Psoas muscle (tissue), 8 donors: ENCODE measurements around the gene DHRS11. TPM values are rescaled to one million over a fixed set of nuclear protein-coding genes. Genes with fewer than 3 reads are reported as not detected.

Experiments used
- ATAC-seq, 4 donors: fragments of 200-7000 bp; cut with Tn5 transposase; one replicate each; pipeline ENCODE4 v1.9.1; 2020; ENCODE audit warnings: moderate library complexity in 3 of 4, mild to moderate bottlenecking in 2 of 4
- DNase-seq, 2 donors: peaks; one replicate each; pipeline ENCODE4 v3.0.0-alpha.2; 2020
- H3K27ac ChIP-seq: fragments of 200-600 bp; one replicate; pipeline ENCODE4 v1.8.0; 2022
- H3K27me3 ChIP-seq, 3 donors: fragments of 200-600 bp in 1 of 3; one replicate each; pipeline versions ENCODE4 v1.6.1 to v1.8.0; 2013 to 2022; ENCODE audit warnings: low read length in 2 of 3, mild to moderate bottlenecking in 2 of 3, moderate library complexity in 1 of 3; ENCODE audit not compliant: insufficient read depth in 3 of 3
- H3K36me3 ChIP-seq, 2 donors: fragments of 200-600 bp in 1 of 2; one replicate each; pipeline versions ENCODE4 v1.6.1 to v1.8.0; 2013 to 2022; ENCODE audit warnings: low read depth in 1 of 2, mild to moderate bottlenecking in 1 of 2, moderate library complexity in 1 of 2; ENCODE audit not compliant: insufficient read depth in 1 of 2
- H3K4me1 ChIP-seq: fragments of 200-600 bp; one replicate; pipeline ENCODE4 v1.8.0; 2022
- H3K4me3 ChIP-seq: fragments of 200-600 bp; one replicate; pipeline ENCODE4 v1.8.0; 2022; ENCODE audit warnings: mild to moderate bottlenecking
- H3K9me3 ChIP-seq: fragments of 200-600 bp; one replicate; pipeline ENCODE4 v1.8.0; 2022
- WGBS, 3 donors: extraction: QIAGEN DNeasy Blood & Tissue Kit; methylation state at CpG; one replicate each; pipeline versions ENCODE4 v1.1.6 to v1.1.7; 2013; 5-methylcytosine and 5-hydroxymethylcytosine counted together
- intact Hi-C, 2 donors: fragments of 100-400 bp; cut with DNase I; formaldehyde crosslinking; loops; one replicate each; pipeline versions ENCODE4 v1.11.0 to v1.14.2; 2022
- polyA plus RNA-seq, 3 donors: library from polyadenylated mRNA; stranded (reverse); fragments of 200-250 nt; gene quantifications; one replicate each; pipeline ENCODE4 v1.2.3, GENCODE V29; 2013
- total RNA-seq, 4 donors: library from RNA; stranded (reverse); fragmentation: NEBNext Ultra II Directional in 2 of 4; extraction: Animal tissue kit (Norgen Biotek cat#: 25700) in 2 of 4; gene quantifications; one replicate each; pipeline versions ENCODE4 v1.2.1 to v1.2.4, GENCODE V29; 2021 to 2023
- TF ChIP-seq, protein P1 (sequence below): fragments of 200-600 bp; IDR thresholded peaks from one replicate; pipeline ENCODE4 v1.8.0; 2022; ENCODE audit warnings: antibody characterized with exemption
- donor health status: healthy with polysubstance abuse.
- donor health status: DM: no; HTN: no; CAD: no; lungs with moderate emphysema.
- donor health status: Bipolar disorder and iron deficiency.
- donor health status: healthy.
- donor health status: DM: yes; HTN: yes; CAD: no.
- donor health status: DM: no; HTN: no; CAD: no.
- donor health status: DM: no; HTN: no; CAD: no.
- donor health status: DM: yes; HTN: yes; CAD: no.

Gene DHRS11
- total and polyA plus RNA-seq, 7 donors, result 9.4 to 20.5 (median 14.5) TPM

DNA sequence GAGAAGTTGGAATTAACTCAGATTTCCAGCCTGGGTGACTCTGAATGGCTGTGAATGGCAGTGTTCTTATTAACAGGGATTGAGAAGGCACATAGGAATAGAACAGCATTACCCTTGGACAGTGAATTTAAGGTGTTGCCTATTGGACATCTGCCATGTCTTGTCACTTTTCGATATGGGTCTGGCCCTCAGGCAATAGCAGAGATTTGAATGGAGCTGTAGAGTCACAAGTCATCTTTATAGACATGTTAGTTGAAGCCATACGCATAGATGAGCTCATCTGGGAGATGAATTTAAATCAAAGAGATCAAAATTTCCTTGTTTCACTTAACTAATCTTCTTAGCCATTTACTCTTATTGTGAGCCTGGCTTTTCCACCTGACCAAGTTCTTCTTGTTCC lies 14.9 kb upstream of the DHRS11 start:
- H3K36me3 ChIP-seq, result peaks cover 9 to 86% of the 10 kb centered on the region in 2 donors
- TF ChIP-seq, protein P1, sequence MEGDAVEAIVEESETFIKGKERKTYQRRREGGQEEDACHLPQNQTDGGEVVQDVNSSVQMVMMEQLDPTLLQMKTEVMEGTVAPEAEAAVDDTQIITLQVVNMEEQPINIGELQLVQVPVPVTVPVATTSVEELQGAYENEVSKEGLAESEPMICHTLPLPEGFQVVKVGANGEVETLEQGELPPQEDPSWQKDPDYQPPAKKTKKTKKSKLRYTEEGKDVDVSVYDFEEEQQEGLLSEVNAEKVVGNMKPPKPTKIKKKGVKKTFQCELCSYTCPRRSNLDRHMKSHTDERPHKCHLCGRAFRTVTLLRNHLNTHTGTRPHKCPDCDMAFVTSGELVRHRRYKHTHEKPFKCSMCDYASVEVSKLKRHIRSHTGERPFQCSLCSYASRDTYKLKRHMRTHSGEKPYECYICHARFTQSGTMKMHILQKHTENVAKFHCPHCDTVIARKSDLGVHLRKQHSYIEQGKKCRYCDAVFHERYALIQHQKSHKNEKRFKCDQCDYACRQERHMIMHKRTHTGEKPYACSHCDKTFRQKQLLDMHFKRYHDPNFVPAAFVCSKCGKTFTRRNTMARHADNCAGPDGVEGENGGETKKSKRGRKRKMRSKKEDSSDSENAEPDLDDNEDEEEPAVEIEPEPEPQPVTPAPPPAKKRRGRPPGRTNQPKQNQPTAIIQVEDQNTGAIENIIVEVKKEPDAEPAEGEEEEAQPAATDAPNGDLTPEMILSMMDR, result no peak
- no peaks in the 10 kb centered on the region for H3K9me3 ChIP-seq
- ATAC-seq (no peak), DNase-seq (no peak)
- intact Hi-C loops, result no loop called here
- WGBS, 3 donors, result 86 to 89% (median 89%) methylated on average over 2 of the region's 2 CpGs
- no peaks in the 10 kb centered on the region for H3K4me1 ChIP-seq
- no peaks in the 10 kb centered on the region for H3K27me3 ChIP-seq
- no peak overlapping the region for H3K27ac ChIP-seq
- H3K4me3 ChIP-seq, result no peak overlapping the region

DNA sequence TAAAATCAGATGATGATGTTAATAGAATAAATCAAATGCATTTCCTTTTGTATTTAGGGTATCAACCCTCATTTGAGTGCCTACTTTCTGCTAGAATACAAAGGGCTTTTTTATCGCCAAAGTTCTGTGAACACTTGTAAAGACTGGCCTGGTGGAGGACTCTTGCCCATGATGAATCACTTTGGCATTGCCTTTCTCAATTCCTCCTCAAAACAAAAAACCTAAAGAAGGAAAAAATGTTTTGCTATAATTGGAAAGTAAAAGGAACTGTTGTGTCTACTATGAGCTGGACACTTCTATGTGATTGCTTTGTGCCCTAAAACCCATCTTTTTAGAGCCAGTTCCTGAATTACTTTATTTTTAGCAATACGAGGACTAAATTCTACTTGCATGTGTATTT lies 13.0 kb upstream of the DHRS11 start:
- intact Hi-C loops, result no loop called here
- Histone ChIP-seq H3K36me3 (peaks cover 9 to 86% of the 10 kb centered on the region in 2 donors), H3K4me3 (no peak overlapping the region), H3K4me1 (no peaks in the 10 kb centered on the region), H3K27me3 (no peaks in the 10 kb centered on the region), H3K27ac (no peak overlapping the region), H3K9me3 (no peaks in the 10 kb centered on the region)
- TF ChIP-seq, protein P1, result no peak
- ATAC-seq (no peak), DNase-seq (no peak)
- WGBS, 3 donors, result 88 to 91% (median 89%) methylated on average over 2 of the region's 2 CpGs

DNA sequence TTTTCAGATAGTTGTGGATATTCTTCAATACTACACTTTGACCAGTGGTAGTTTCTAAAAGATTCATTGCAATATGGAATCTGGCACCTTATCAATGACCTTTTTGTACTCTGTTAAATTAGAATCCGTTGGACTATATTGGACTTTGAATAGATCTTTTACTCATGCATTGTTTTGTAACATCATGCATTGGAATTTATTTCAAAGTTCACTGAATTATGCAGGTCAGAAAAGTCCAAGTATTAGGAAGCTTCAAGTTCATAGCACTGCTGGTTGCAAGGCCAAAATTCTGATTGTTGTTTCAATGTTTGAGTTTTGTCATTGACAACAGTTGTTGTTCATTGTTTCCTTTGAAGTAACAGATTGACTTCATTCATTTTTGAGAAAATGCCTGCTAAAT lies 7.9 kb upstream of the DHRS11 start:
- TF ChIP-seq, protein P1, result no peak
- DNase-seq, result no peak
- Histone ChIP-seq H3K27ac (no peak overlapping the region), H3K36me3 (peaks cover 11 to 99% of the 10 kb centered on the region in 2 donors), H3K4me3 (no peak overlapping the region), H3K9me3 (no peaks in the 10 kb centered on the region), H3K27me3 (no peaks in the 10 kb centered on the region), H3K4me1 (no peaks in the 10 kb centered on the region)
- intact Hi-C loops, result no loop called here
- no peak for ATAC-seq
- 32 to 55% (median 53%) methylated on average over 1 of the region's 1 CpG for WGBS, 3 donors

DNA sequence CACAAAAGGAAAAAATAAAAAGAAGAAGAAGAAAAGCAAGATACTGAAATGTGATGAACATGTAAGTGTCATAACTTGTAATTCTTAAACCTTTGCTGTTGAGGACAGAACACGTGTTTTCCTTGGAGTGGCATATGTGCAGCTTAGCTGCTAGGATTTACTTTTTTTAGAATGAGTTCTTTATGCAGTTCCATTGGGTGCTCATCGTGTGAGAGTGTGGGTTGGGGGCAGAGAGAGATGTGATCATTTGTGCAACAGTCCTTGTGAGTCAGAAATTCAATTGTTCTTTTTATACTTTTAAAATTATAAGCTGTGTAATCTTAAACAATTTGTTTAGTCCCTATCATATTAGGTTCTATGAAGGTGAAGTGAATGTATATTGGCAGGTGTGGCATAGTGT lies 5.5 kb upstream of the DHRS11 start:
- Histone ChIP-seq H3K4me3 (no peak overlapping the region), H3K9me3 (no peaks in the 10 kb centered on the region), H3K4me1 (no peaks in the 10 kb centered on the region), H3K36me3 (peaks cover 10 to 97% of the 10 kb centered on the region in 2 donors), H3K27ac (no peak overlapping the region), H3K27me3 (no peaks in the 10 kb centered on the region)
- TF ChIP-seq, protein P1, result no peak
- DNase-seq, result no peak
- 88 to 94% (median 93%) methylated on average over 2 of the region's 2 CpGs for WGBS, 3 donors
- ATAC-seq, result no peak
- intact Hi-C loops, result no loop called here

DNA sequence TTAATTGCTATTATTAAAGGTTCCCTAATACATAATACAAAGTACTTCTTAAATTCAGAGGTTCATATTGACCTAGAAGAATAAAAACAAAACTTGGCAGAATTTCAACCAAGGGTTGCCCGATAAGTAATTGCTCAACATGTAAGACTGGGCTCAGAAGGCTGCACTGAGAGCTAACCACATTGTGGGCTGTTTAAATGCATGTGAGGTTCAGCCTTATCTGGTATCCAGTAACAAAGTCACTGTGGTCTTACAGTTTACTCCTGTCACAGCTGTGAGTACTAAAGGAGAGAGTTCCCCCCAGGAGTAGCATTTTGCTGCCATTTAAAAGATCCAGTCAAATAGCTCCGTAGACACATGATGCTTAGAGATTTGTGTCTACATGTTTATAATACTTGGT lies 1.6 kb upstream of the DHRS11 start:
- 65 to 80% (median 69%) methylated on average over 2 of the region's 2 CpGs for WGBS, 3 donors
- Histone ChIP-seq H3K4me3 (no peak overlapping the region), H3K27ac (no peak overlapping the region), H3K36me3 (peaks cover 10 to 60% of the 10 kb centered on the region in 2 donors), H3K9me3 (no peaks in the 10 kb centered on the region), H3K4me1 (peaks cover 16% of the 10 kb centered on the region), H3K27me3 (no peaks in the 10 kb centered on the region)
- DNase-seq, result no peak
- TF ChIP-seq, protein P1, result no peak
- no peak for ATAC-seq
- intact Hi-C loops, result loop anchor here (5.0 kb wide), 3 partner anchors 33 to 103 kb away; partner anchors contain the start of gene ZNHIT3 (in 1 of the 2)
